Measurements from ENCODE around the gene LHFPL3.

DNA sequence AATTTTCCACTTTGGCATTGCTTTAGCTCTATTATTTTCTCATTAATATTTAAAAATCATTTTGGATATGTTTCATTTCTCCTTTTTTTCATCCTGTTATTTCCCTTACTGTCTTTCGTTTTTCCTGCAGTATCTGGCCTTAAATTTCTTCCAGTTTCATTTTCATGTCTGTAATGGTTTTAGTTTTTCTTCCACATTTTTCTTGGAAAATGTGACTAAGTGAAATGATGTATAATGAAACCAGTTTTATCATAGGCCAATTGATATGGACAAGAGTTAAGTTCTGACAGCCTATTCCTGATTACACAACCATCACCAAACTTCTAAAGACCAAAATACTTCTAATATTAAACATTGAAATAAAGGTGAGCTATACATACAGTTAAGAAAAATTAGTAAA is 158.5 kb downstream of the LHFPL3 start:
- TF ChIP-seq CTCF (IDR thresholded peaks at IDR 0.05) (no peak), EZH2 (IDR thresholded peaks at IDR 0.05; ENCODE audit: borderline replicate concordance, insufficient read depth, low read depth, low read length, poor library complexity, severe bottlenecking) (no peak)

All from B cell (primary cell).